GM13976 (cell line): ENCODE data around the gene ST8SIA1.

Experiments used
- DNase-seq: peaks from one replicate; pipeline ENCODE4 v3.0.0; 2012; ENCODE audit warnings: low spot score
- CTCF ChIP-seq: IDR thresholded peaks from 2 replicates; pipeline ENCODE4 v1.5.1; 2012; ENCODE audit warnings: borderline replicate concordance, mild to moderate bottlenecking; ENCODE audit not compliant: insufficient read depth; ENCODE audit errors: extremely low read depth, missing control alignments, control extremely low read depth
- in situ Hi-C: fragments of 300-500 bp; cut with MboI; formaldehyde crosslinking; loops from one replicate; pipeline ENCODE4 v1.12.0; 2022; ENCODE audit warnings: low sequenced_read_pairs, mixed read lengths, inconsistent platforms; ENCODE audit not compliant: unreplicated experiment

ST8SIA1 gene

GRCh38 chr12:22361785-22362184 is 27.3 kb upstream of the ST8SIA1 start:
- in situ Hi-C loops = no loop called here
- DNase-seq = no peak
- TF ChIP-seq CTCF = no peak

GRCh38 chr12:22360774-22361173 is 26.3 kb upstream of the ST8SIA1 start:
- DNase-seq = no peak
- no peak for TF ChIP-seq CTCF
- in situ Hi-C loops = no loop called here

GRCh38 chr12:22357531-22357930 is 23.0 kb upstream of the ST8SIA1 start:
- DNase-seq = no peak
- in situ Hi-C loops = no loop called here
- no peak for TF ChIP-seq CTCF

- DNase-seq = no peak
- TF ChIP-seq CTCF = no peak
- in situ Hi-C loops = no loop called here
Measured at GRCh38 chr12:22356231-22356630, 21.7 kb upstream of the ST8SIA1 start.

GRCh38 chr12:22355011-22355580 is 20.6 kb upstream of the ST8SIA1 start:
- TF ChIP-seq CTCF = no peak
- no peak for DNase-seq
- in situ Hi-C loops = no loop called here

- no peak for DNase-seq
- TF ChIP-seq CTCF = no peak
- in situ Hi-C loops = no loop called here
Measured at GRCh38 chr12:22353615-22354325, 19.3 kb upstream of the ST8SIA1 start.
